HL-60/S4 treated with retinoic acid at 250 ng/mL for 4 days and 3 days (cell line): ENCODE results near the gene KIF2B.
"Not testable (repeated sequence)": the region's sequence is repeated elsewhere in the genome, so short reads cannot be mapped to it uniquely, and the experiment has no call there.

Experiments
- in situ Hi-C: fragments of 300-500 bp; cut with MboI; formaldehyde crosslinking; loops from 2 replicates; pipeline ENCODE4 v1.7.0; 2022; ENCODE audit warnings: low sequenced_read_pairs

KIF2B gene, protein sequence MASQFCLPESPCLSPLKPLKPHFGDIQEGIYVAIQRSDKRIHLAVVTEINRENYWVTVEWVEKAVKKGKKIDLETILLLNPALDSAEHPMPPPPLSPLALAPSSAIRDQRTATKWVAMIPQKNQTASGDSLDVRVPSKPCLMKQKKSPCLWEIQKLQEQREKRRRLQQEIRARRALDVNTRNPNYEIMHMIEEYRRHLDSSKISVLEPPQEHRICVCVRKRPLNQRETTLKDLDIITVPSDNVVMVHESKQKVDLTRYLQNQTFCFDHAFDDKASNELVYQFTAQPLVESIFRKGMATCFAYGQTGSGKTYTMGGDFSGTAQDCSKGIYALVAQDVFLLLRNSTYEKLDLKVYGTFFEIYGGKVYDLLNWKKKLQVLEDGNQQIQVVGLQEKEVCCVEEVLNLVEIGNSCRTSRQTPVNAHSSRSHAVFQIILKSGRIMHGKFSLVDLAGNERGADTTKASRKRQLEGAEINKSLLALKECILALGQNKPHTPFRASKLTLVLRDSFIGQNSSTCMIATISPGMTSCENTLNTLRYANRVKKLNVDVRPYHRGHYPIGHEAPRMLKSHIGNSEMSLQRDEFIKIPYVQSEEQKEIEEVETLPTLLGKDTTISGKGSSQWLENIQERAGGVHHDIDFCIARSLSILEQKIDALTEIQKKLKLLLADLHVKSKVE

GRCh38 chr17:53822764-53823163 is at the start of gene KIF2B:
Gene KIF2B (plus strand): TSS chr17:53822927. CDS start chr17:53823034, 107 bp downstream.
- in situ Hi-C loops = no loop called here

DNA sequence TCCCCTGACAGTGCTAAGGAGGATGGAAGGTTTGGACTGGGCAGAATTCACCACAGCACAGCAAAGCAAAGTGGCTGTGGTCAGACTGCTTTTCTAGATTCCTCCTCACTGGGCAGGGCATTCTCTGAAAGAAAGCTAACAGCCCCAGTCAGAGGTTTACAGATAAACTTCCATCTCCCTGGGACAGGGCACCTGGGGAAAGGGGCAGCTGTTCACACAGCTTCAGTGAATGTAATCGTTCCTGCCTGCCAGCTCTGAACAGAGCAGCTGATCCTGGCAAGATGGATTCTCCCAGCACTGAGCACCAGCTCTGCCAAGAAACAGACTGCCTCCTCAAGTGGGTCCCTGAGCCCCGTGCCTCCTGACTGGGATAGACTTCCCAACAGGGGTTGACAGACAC is 42.4 kb upstream of the KIF2B start:
- in situ Hi-C loops = no loop called here

- in situ Hi-C loops = no loop called here
Measured at GRCh38 chr17:53791551-53791950, 31.2 kb upstream of the KIF2B start.

DNA sequence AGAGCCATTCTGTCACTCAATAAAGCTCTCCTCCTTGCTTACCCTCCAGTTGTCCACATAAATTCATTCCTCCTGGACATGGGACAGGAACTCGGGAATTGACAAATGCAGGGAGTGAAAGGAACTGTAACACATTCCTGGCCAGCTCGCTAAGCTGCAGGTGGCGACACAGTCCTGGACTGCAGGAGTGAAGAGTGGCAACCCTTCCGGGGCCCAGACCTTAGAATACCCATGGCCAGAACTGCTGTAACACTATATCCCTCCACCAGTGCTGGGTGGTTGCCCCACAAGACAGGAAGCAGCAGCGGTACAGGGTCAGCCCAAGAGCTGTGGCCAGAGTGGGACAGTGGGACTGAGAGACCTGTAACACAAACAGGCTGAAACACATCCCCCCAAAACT is 30.3 kb upstream of the KIF2B start:
- in situ Hi-C loops = no loop called here

- in situ Hi-C loops = no loop called here
Measured at GRCh38 chr17:53792997-53793396, 29.7 kb upstream of the KIF2B start.

DNA sequence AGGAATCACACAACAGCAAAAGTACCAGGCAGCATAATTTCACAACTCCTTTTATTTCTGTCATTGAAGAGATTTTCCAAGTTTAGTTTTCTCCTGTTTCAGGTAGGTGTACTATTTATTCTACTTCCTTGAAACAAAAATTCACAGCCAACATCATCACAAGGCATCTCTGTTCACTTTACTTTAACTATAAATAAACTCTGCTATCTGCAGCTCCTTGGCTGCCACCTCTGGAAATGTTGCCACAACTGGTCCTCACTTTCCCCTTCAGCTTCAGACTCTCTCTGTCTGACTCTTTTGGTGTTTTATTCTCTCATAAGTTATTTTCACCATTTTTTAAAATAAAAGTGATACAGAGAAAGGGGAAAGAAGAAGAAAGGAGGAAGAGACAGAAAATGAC is 27.9 kb upstream of the KIF2B start:
- in situ Hi-C loops = no loop called here

GRCh38 chr17:53796642-53797041 is 26.1 kb upstream of the KIF2B start:
- in situ Hi-C loops = no loop called here

GRCh38 chr17:53797501-53797900 is 25.2 kb upstream of the KIF2B start:
- in situ Hi-C loops = no loop called here

GRCh38 chr17:53804437-53804836 is 18.3 kb upstream of the KIF2B start:
- in situ Hi-C loops = no loop called here

GRCh38 chr17:53806473-53806872 is 16.3 kb upstream of the KIF2B start:
- in situ Hi-C loops = no loop called here

- in situ Hi-C loops = no loop called here
Measured at GRCh38 chr17:53807286-53807685, 15.4 kb upstream of the KIF2B start.

DNA sequence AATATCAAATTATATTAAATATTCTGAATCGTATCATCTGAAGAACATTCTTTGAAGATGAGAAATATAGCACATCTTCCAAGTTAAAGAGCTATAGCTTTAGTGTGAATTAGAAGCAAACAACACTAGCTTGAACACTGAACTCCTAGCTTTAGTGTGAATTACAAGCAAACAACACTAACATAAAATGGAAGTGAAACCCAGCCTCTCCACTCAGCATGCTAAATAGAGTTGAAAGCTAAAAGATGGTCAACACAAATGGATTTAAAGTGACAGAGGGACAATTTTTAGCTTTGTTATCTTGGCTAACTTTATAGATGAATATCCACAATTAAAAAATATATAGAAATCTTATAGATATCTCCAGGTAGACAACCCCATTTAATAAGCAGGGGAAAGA is 4.5 kb upstream of the KIF2B start:
- in situ Hi-C loops = no loop called here

GRCh38 chr17:53818929-53819328 is 3.8 kb upstream of the KIF2B start:
- in situ Hi-C loops = no loop called here

DNA sequence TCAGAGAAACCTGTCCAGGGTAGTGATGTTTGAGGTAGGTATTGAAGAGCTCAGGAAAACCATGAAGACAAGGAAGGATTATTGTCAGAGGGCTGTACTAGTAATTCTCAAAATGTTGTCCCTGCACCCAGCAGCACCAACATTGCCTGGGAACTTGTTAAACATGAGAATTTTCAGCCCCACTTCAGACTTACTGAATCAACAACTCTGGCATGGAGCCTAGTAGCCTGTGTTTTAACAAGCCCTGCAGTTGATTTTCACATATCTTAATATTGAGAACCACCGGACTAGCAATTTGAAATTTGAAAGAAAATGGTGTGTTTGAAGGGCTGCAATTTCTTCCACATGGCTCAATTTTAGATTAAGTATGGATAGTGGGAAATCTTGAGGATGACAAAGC is 2.8 kb upstream of the KIF2B start:
- in situ Hi-C loops = no loop called here

- in situ Hi-C loops = no loop called here
Measured at GRCh38 chr17:53823341-53824050, 769 bp downstream of the KIF2B start.

- in situ Hi-C loops = not testable (repeated sequence)
Measured at GRCh38 chr17:53834771-53835170, 12.0 kb downstream of the KIF2B start.

- in situ Hi-C loops = no loop called here
Measured at GRCh38 chr17:53837131-53837530, 14.4 kb downstream of the KIF2B start.

DNA sequence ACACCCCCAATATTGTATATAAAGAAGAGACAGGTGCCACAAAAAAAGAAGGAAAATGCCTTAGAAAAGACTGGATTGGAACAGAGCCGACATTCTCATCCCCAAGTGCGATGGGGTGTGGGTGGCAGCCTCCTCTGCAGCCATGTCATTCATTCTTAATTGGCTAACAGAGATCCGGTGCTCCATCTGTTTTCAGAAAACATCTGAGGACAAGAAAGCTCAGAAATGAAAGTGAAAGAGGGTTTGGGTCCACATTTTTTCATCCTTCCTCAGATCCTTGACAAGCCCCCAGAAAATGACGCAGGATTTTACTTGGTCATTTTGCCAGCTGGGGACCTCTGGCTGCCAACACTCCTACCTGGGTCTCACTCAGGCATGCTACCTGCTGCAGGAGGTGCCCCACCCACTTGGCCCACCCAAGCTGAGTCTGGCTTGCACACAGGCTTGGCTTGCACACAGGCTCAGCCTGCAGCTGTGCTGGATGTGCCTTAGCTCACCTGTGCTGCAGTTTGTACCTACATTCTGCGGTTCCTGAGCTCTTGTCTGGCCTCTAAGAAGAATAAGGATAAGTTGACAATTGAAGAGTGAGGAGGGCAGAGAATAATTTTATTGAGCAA is 21.9 kb downstream of the KIF2B start:
- in situ Hi-C loops = no loop called here

DNA sequence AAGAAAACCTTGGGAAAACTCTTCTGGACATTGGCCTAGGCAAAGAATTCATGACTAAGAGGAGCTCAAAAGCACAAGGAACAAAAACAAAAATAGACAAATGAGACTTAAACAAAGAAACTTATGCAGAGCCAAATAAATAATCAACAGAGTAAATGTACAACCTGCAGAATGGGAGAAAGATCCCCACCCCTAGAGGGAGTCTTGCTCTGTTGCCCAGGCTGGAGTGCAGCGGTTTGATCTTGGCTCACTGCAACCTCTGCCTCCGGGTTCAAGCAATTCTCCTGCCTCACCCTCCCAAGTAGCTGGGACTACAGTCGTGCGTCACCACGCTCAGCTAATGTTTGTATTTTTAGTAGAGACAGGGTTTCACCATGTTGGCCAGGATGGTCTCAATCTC is 48.4 kb downstream of the KIF2B start:
- in situ Hi-C loops = not testable (repeated sequence)
